ENCODE data around the gene ERLIN1. TPM values are rescaled to one million over a fixed set of nuclear protein-coding genes. Genes with fewer than 3 reads are reported as not detected.

The ERLIN1 gene
- 28.2 and 51.6 TPM in 2 replicates for total RNA-seq

DNA sequence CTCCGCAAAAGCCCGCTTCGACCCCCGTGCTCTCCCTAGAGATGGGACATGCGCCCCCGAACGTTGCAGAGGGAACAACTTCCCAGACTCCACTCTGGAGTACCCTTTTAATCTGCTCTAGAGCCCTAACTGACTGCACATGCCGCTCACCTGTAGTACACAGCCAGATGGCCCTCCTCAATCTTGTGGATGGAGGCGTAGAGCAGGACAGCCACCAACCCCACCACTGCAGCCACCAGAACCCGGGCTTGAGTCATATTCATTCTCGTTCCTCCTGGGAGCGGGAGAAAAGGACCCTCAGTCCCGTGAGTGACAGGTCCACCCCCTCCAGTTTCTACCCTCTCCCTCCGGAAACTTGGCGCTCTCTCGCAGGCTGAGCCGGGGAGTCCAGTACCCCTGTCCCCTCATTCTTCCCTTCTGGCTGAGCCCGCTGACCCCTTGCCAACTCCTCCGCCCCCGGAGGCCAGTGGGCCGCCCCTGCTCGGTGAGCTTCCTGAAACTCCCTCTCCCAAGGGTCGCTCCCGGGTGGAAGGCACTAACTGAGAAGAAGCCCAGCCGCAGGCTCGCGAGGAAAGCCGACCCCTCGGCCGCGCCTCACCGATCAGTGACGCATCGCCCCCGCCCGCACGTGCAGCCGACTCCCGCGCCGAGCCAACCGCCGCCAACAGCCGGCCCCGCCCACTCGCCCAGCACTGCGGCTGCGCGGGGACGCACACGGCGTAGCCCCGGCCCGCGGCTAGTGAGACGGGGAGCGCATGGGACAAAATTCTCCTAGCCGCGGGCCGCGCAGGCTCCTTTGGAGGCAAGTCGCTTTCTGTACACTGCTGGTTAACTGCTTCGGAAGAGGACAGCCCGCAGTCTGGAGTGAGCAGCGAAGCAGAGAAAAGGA, at the start of gene ERLIN1:
ERLIN1 (minus strand) TSS at position 666 of the 889 bp plus-strand sequence; CDS start at position 263, 403 bp downstream.

Other genes starting within 250 kb of the ERLIN1 start
- 5.8 and 6.6 TPM in 2 replicates for gene DNMBP, start 176.1 kb downstream of the ERLIN1 start, total RNA-seq
- not detected in 2 replicates for gene CPN1, start 104.2 kb downstream of the ERLIN1 start, total RNA-seq
- gene CHUK, start 43.6 kb upstream of the ERLIN1 start, total RNA-seq, result 22.6 and 29.4 TPM in 2 replicates
- gene CWF19L1, start 81.6 kb upstream of the ERLIN1 start, total RNA-seq, result 24.1 and 30.1 TPM in 2 replicates
- gene BLOC1S2, start 100.7 kb upstream of the ERLIN1 start, total RNA-seq, result 60.7 and 99.1 TPM in 2 replicates
- gene PKD2L1, start 144.2 kb upstream of the ERLIN1 start, total RNA-seq, result not detected in 2 replicates
- gene SCD, start 161.2 kb upstream of the ERLIN1 start, total RNA-seq, result 353 and 681 TPM in 2 replicates